PC-9 (cell line): Measurements from ENCODE around the gene AMH. TPM values are rescaled to one million over a fixed set of nuclear protein-coding genes. Genes with fewer than 3 reads are reported as not detected.
A peak's percentile ranks its signal among the peaks of the same experiment; 100 is the strongest.

Experiments used
- BruUV-seq: library from RNA; stranded (reverse); fragments of 400-500 nt; replicated peaks from 2 replicates; lab custom pipeline; 2021; lab: Mats Ljungman, UMichigan
- CTCF ChIA-PET: fragments of 300-600 bp; sonication (Branson Sonifier 250); formaldehyde crosslinking; loops from one replicate; lab custom pipeline; 2022; ENCODE audit warnings: antibody characterized with exemption; lab: Charles Lee
- POLR2A ChIA-PET: fragments of 300-600 bp; sonication (Branson Sonifier 250); formaldehyde crosslinking; loops from one replicate; lab custom pipeline; 2022; ENCODE audit warnings: antibody characterized with exemption; ENCODE audit not compliant: unreplicated experiment; lab: Charles Lee
- DNase-seq, 2 experiments: peaks; one replicate each; pipeline versions ENCODE4 v3.0.0 to v3.0.0-alpha.2; 2015 to 2022; ENCODE audit warnings: mixed read lengths in 1 of 2
- H2AFZ ChIP-seq: fragments of 200-600 bp; sonication (generic); 2 replicates; pipeline ENCODE4 v1.8.1; 2017; ENCODE audit warnings: antibody characterized with exemption
- H3F3A ChIP-seq: fragments of 200-600 bp; sonication (generic); 2 replicates; pipeline ENCODE4 v1.8.1; 2017; ENCODE audit warnings: antibody characterized with exemption, mild to moderate bottlenecking, low read depth; ENCODE audit not compliant: insufficient read depth
- H3K27ac ChIP-seq: fragments of 200-600 bp; sonication (generic); 2 replicates; pipeline ENCODE4 v1.6.1; 2016; ENCODE audit warnings: mixed run types
- H3K27me3 ChIP-seq: fragments of 200-600 bp; sonication (generic); 2 replicates; pipeline ENCODE4 v1.6.1; 2016; ENCODE audit warnings: low read depth, mixed run types; ENCODE audit not compliant: insufficient read depth
- H3K36me3 ChIP-seq: fragments of 200-600 bp; sonication (generic); 2 replicates; pipeline ENCODE4 v1.6.1; 2016; ENCODE audit warnings: low read depth, mixed run types
- H3K4me1 ChIP-seq: fragments of 200-600 bp; sonication (generic); replicated peaks from 2 replicates; pipeline ENCODE4 v1.6.1; 2016; ENCODE audit warnings: mixed run types; ENCODE audit not compliant: insufficient read depth
- H3K4me2 ChIP-seq: fragments of 200-600 bp; sonication (generic); 2 replicates; pipeline ENCODE4 v1.6.1; 2017; ENCODE audit warnings: mixed run types
- H3K4me3 ChIP-seq: fragments of 200-600 bp; sonication (generic); 2 replicates; pipeline ENCODE4 v1.6.1; 2016; ENCODE audit warnings: mixed run types
- H3K79me2 ChIP-seq: fragments of 200-600 bp; sonication (generic); 2 replicates; pipeline ENCODE4 v1.6.1; 2017; ENCODE audit warnings: low read depth, mixed run types
- H3K9me2 ChIP-seq: fragments of 200-600 bp; sonication (generic); 2 replicates; pipeline ENCODE4 v1.8.1; 2017; ENCODE audit warnings: mild to moderate bottlenecking; ENCODE audit not compliant: insufficient read depth
- H3K9me3 ChIP-seq: fragments of 200-600 bp; sonication (generic); 2 replicates; pipeline ENCODE4 v1.8.1; 2016; ENCODE audit warnings: low read depth; ENCODE audit not compliant: insufficient read depth
- H4K20me1 ChIP-seq: fragments of 200-600 bp; sonication (generic); 2 replicates; pipeline ENCODE4 v1.8.1; 2017; ENCODE audit not compliant: insufficient read depth
- EZH2 ChIP-seq: fragments of 200-600 bp; sonication (generic); IDR thresholded peaks from 2 replicates; pipeline ENCODE4 v1.8.0; 2017; ENCODE audit warnings: antibody characterized with exemption, low read depth
- intact Hi-C: fragments of 100-400 bp; cut with micrococcal nuclease; formaldehyde crosslinking; loops from one replicate; pipeline ENCODE4 v1.10.0; 2022; ENCODE audit not compliant: unreplicated experiment
- total RNA-seq: library from RNA; stranded (reverse); gene quantifications from 2 replicates; pipeline ENCODE4 v1.2.3, GENCODE V29; 2021
- TF ChIP-seq, protein P1 (sequence below): fragments of 200-600 bp; sonication (generic); conservative IDR thresholded peaks from 2 replicates; pipeline ENCODE4 v1.6.1; 2017; ENCODE audit warnings: mixed run types, antibody characterized with exemption, mild to moderate bottlenecking, moderate library complexity

The AMH gene
- total RNA-seq, 1 experiment from 2014 or later = 8.1 TPM

DNA sequence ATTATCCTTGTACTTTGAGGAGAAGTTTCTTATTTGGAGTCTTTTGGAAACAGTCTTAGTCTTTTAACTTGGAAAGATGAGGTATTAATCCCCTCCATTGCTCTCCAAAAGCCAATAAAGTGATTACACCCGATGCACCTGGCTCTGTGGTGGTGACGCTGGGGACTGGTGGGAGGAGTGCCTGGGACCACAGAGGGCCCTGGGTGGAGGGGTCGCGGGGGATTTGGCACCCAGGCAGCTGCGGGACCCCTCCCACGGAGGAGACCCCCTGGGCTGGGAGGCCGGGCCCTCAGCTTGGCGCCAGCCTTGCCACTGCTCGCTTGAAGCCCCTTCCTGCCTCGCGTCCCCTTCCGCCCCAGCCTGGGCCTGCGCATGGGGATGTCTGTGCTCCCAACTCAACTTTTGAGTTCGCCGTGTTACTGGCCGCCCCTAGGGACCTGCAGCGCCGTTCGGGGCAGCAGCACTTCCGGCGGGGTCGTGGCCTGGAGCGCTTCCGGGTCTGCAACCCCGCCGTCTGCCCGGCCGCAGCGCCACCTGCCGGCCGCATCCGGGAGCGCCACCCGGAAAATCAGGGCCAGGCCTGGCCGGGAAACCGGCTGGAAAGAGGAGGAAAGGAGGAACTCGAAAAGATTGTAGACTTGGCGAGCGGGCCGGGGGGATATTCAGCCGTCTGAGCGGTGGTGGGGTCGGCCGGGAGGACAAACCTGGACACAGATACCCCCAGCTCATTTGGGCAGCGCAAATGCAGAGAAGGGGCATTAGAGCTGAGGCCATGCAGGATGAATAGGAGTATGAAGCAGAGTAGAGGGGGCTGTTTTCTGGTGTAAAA lies 24.4 kb downstream of the AMH start:
- CTCF ChIA-PET = no interaction called here
- TF ChIP-seq, protein P1, sequence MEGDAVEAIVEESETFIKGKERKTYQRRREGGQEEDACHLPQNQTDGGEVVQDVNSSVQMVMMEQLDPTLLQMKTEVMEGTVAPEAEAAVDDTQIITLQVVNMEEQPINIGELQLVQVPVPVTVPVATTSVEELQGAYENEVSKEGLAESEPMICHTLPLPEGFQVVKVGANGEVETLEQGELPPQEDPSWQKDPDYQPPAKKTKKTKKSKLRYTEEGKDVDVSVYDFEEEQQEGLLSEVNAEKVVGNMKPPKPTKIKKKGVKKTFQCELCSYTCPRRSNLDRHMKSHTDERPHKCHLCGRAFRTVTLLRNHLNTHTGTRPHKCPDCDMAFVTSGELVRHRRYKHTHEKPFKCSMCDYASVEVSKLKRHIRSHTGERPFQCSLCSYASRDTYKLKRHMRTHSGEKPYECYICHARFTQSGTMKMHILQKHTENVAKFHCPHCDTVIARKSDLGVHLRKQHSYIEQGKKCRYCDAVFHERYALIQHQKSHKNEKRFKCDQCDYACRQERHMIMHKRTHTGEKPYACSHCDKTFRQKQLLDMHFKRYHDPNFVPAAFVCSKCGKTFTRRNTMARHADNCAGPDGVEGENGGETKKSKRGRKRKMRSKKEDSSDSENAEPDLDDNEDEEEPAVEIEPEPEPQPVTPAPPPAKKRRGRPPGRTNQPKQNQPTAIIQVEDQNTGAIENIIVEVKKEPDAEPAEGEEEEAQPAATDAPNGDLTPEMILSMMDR = peak; percentile 79
- no peak for TF ChIP-seq EZH2
- H4K20me1 ChIP-seq = peaks cover 37% of the 10 kb centered on the region

DNA sequence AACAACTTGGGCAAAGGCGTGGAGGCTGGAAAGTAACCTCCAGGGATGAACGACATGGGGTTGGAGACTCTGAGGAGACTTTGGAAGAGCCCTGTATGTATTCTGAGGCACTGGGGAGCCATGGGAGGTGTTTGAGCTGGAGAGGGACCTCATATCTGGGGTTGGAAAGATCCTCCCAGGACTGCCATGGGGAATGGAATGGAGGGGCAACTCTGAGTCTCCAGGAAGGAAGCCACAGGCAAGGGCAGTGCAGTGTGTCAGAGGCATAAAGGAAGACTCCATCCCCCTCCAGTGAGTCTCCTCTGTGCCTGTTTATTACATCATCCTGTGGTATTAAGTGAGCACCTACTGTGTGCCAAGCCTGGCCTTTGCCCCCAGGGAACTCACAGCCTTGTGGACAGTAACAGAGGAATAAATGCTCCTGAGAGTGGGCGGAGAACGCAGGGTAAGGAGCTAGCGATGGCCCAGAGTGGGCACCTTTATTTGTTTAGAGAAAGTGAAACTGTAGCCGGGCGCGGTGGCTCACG lies 25.1 kb downstream of the AMH start:
- BruUV-seq = no TSS peak
- no peak for DNase-seq
- POLR2A ChIA-PET = interaction anchor here (0.6 kb wide), 1 partner anchor 8 kb away, joined by 6 read pairs; no protein-coding TSS in a partner anchor
- H3F3A ChIP-seq = peaks cover 32% of the 10 kb centered on the region
- H3K27ac ChIP-seq = no peak overlapping the region
- intact Hi-C loops = no loop called here
- no peak for TF ChIP-seq EZH2
- TF ChIP-seq, protein P1 = no peak
- H3K27me3 ChIP-seq = no peaks in the 10 kb centered on the region
- H4K20me1 ChIP-seq = peaks cover 37% of the 10 kb centered on the region
- no peaks in the 10 kb centered on the region for H3K9me3 ChIP-seq
- peak overlapping the region; percentile 50; the same call in 1 of the 2 replicates for H3K4me3 ChIP-seq
- H3K79me2 ChIP-seq = peaks cover 50% of the 10 kb centered on the region
- no peak overlapping the region for H2AFZ ChIP-seq
- CTCF ChIA-PET = no interaction called here
- H3K4me1 ChIP-seq = peaks cover 15% of the 10 kb centered on the region; the same call in 1 of the 2 replicates
- no peaks in the 10 kb centered on the region for H3K9me2 ChIP-seq
- H3K4me2 ChIP-seq = peak overlapping the region; percentile 87; the same call in 1 of the 2 replicates
- peaks cover 6% of the 10 kb centered on the region; the same call in 1 of the 2 replicates for H3K36me3 ChIP-seq

More for the DNA sequence above, 24.4 kb downstream of the AMH start:
- peaks cover 32% of the 10 kb centered on the region for H3F3A ChIP-seq
- peak overlapping the region; percentile 50; the same call in 1 of the 2 replicates for H3K4me3 ChIP-seq
- H3K27me3 ChIP-seq = no peaks in the 10 kb centered on the region
- H3K4me1 ChIP-seq = peaks cover 15% of the 10 kb centered on the region; the same call in 1 of the 2 replicates
- H3K9me3 ChIP-seq = no peaks in the 10 kb centered on the region
- peak; percentile 49 to 66 for DNase-seq
- BruUV-seq = no TSS peak
- no peak overlapping the region for H2AFZ ChIP-seq
- H3K79me2 ChIP-seq = peaks cover 50% of the 10 kb centered on the region
- POLR2A ChIA-PET = no interaction called here
- H3K27ac ChIP-seq = 0 out of 2 replicates have a peak overlapping the region, but pooled peaks have one; percentile 34
- peaks cover 6% of the 10 kb centered on the region; the same call in 1 of the 2 replicates for H3K36me3 ChIP-seq
- no peaks in the 10 kb centered on the region for H3K9me2 ChIP-seq
- intact Hi-C loops = no loop called here
- peak overlapping the region; percentile 87 for H3K4me2 ChIP-seq

DNA sequence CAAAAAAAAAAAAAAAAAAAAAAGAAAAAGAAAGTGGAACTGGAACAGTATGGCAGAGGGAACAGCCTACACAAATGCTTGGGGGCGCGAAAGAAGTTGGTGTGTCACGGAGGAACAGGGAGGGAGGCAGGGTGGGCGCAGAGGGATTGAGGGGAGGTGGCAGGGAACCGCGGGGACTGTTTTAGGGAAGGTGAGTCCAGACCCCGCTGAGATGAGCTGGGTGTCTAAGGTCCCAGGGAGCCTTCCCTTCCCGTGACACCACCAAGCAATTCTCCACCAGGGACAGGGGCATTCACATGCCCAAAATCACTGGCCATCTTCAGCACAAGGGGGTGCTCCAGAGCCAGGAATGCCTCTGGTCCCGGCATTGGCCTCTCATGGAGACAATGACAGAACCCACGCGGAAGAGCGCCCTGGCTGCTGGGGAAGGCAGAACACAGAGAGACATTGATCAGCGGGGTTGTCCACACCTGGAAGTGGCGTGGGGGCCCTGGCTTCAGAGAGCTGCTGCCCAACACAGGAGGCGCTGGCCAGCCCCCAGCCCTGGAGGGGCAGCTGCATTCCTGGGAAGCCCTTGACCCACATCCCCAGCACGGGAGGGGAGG lies 25.9 kb downstream of the AMH start:
- Histone ChIP-seq H3K4me3 (no peak overlapping the region), H2AFZ (no peak overlapping the region), H3K4me1 (peaks cover 15% of the 10 kb centered on the region; the same call in 1 of the 2 replicates), H3K4me2 (no peak overlapping the region), H3K9me3 (no peaks in the 10 kb centered on the region), H3F3A (peaks cover 32% of the 10 kb centered on the region), H3K79me2 (peaks cover 43% of the 10 kb centered on the region), H3K27ac (no peak overlapping the region), H3K36me3 (peaks cover 6% of the 10 kb centered on the region; the same call in 1 of the 2 replicates), H4K20me1 (peaks cover 37% of the 10 kb centered on the region), H3K27me3 (no peaks in the 10 kb centered on the region), H3K9me2 (no peaks in the 10 kb centered on the region)
- DNase-seq = no peak
- POLR2A ChIA-PET = interaction anchor here (0.6 to 0.7 kb wide), 2 partner anchors 7 to 41 kb away, joined by 4 to 6 read pairs; no protein-coding TSS in a partner anchor
- CTCF ChIA-PET = no interaction called here
- intact Hi-C loops = no loop called here
- no TSS peak for BruUV-seq
- TF ChIP-seq, protein P1 = peak; percentile 49
- no peak for TF ChIP-seq EZH2
